Measurements from ENCODE around the gene EPSTI1. TPM values are rescaled to one million over a fixed set of nuclear protein-coding genes. Genes with fewer than 3 reads are reported as not detected.
A peak's percentile ranks its signal among the peaks of the same experiment; 100 is the strongest.
"Not testable (repeated sequence)": the region's sequence is repeated elsewhere in the genome, so short reads cannot be mapped to it uniquely, and the experiment has no call there.

EPSTI1 gene
- total RNA-seq, 1 experiment from 2014 or later = 0.86 TPM

- no peak for DNase-seq (ENCODE audit: low read depth)
Measured at GRCh38 chr13:42894765-42895243, 97.2 kb downstream of the EPSTI1 start.

- no peak for DNase-seq (ENCODE audit: low read depth)
Measured at GRCh38 chr13:42893214-42893671, 98.8 kb downstream of the EPSTI1 start.

GRCh38 chr13:42892760-42893159, 99.3 kb downstream of the EPSTI1 start:
- no peak for DNase-seq (ENCODE audit: low read depth)

DNA sequence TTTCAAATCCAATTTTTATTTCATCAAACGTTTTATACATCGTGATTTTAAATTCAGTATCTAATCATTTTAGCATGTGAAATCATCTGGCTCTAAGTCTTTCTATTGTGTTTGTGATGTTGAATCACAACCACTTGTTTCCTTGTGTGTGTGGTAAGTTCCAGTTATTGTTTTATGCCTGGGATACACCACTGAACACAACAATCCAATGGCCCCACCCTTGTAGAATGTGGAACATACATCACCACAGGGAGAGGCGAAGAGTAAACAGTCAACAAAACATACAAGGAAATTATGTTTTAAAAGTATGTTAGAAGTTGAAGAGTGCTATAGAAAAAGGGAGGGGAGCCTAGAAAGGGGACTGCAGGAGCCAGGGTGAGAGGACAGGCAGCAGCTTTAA, 100.5 kb downstream of the EPSTI1 start:
- DNase-seq (ENCODE audit: low read depth) = no peak

GRCh38 chr13:42885325-42885724, 106.7 kb downstream of the EPSTI1 start:
- DNase-seq (ENCODE audit: low read depth) = no peak

DNA sequence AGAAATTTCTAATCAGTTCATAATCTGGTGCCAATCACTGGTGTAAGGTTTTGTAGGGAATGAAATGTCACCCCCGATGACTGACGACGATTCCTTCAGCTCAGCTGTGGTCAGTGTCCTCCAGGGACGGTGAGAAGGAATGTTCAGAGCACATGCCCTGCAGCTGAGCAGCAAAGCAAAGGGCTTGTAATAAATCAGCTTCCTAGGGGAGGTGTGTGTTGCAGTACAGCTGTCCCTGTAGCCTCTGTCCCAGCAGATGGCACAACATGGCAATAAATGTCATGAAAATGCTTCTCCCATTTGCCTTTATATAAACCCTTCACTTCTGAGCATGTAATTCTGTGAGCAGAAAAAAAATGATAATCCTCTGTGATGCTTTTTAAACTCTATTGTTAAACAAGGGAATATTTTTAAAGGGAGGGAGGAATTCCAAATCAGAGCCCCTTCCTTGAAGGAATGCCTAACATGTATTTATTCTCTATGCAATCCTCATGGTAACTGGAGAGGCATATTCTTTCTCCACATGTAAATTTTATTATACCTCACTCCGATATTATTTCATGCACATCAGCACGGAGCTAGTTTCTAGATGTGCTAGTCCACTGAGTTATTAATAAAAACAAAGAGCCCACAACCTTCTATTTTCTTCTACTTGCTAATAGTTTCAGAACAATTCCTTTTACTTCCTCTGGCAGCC, 108.1 kb downstream of the EPSTI1 start:
- peak; percentile 4 for DNase-seq (ENCODE audit: low read depth)

- no peak for DNase-seq (ENCODE audit: low read depth)
Measured at GRCh38 chr13:42883142-42883541, 108.9 kb downstream of the EPSTI1 start.

DNA sequence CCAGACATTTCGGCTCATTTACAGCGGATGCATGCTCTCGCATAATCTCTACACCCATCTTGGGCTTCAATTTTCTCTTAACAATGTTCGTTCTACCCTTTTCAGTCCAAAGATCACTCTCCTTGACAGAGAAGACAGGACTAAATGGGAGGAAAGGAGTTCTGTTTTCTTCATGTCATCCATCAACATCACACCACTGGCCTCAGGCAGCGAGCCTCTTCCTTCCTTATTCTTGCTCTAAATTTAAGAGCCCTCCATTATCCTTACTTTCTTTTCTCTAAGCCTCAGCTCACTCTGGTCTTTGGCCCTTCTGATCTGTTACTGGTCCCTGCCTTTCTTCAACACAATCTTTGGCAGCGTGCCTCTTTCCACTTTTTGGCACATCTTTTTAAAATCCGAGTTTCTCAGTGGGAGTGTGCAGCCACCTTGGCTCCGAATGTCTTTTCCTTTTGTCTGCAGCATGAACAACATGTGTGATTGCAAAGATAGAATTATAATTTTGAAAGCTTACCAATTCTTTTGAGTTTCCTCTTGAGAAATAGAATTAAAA, 111.9 kb downstream of the EPSTI1 start:
- no peak for DNase-seq (ENCODE audit: low read depth)

DNA sequence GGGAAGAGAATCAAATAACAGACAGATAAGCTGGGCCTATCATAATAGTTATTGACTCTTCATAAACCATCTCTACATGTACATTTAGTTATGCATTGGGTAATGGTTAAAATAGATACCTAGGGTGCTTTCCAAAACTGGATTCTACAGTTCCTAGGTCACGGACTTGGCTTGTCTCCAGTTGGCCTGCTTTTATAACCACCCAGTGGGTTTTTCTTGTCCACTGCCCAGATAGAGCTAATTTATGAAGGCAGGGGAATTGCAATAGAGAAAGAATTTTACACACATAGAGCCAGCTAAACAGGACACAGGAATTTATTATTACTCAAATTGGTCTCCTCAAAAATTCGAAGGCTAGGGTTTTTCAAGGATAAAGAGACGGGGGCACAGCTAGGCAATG, 113.3 kb downstream of the EPSTI1 start:
- no peak for DNase-seq (ENCODE audit: low read depth)

DNA sequence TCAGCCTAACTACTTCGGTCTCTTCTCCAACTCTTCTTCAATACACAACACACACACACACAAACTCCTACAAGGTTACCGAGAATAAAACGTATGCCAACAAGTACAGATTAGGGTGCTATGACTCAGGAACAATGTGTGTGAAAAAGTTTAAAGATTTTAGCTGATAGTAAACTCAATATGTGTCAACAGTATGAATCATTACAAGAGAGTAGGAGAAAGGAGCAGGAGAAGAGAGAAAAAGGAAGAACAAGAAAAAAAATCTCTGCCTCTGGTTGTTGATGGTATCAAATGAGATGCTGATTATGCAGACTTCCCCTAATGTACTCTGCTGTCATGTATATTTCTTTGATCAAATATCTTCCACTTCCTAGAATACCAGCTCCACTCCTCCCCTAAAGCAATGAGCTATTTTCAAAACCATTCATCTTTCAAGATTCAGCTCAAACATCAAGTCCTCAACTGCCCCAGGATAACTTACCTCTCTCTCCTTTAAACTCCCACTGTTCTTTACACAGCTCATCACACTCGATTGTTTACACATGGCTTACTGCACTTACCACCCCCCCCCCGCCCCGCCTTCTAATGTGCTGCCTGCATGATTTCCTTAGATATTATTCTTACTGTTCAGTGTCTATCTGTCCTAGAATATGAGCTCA, 115.0 kb downstream of the EPSTI1 start:
- DNase-seq (ENCODE audit: low read depth) = no peak

DNA sequence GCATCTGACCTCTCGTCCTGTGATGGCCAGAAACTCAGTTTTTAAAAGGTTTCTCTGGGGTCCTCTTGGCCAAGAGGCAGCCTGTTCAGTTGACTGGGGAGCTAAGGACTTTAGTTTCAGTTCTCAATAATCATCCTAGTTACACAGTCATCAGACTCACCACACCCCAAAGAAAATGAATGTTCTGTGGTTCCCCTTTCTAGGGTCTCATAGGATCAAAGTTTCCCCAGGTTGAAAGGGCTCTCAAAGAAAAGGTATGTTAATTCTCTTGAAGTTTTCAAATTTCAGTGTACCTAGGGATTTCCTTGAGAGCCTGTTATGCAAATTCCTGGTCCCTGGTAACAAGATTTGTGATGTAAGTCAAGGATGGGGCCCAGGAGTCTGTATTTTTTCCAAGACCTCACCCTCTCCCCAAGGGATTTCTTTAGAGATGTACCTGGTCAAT, 115.7 kb downstream of the EPSTI1 start:
- DNase-seq (ENCODE audit: low read depth) = no peak

DNA sequence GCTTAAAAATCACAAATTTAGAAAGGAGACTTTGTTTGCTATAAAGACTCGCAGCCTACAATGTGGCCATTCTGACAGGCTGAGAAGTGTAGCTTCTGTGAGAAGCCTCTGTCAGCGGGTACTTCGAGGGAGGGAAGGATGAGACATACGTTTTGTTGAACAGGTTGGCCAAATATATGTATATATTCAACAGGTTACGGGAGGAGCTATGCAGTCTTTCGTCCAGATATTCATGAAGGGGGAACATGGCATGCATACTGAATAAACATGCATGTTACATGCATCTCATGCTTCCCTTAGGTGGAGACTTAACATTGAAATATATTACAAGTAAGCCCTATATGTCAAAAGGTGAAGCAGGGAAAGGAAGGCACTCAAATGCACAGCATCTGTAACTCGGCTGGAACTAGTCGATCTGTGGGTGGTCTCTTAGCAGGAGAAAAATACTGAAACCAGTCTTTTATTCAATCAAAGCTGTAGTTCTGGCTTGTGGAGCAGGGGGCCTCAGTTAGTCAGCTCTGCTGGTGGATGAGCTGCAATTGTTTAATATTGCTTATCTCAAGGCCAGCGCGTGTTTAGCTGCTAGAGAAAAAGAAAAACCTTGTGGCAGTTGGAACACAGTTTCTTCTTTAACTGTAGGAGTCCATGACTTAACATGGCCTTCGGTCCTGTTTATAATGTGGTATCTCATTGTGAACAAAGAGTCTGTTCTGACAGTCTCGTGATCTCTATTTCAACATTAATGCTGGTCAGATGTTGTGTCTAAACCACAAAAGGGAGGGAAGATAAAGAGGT, 116.4 kb downstream of the EPSTI1 start:
- DNase-seq (ENCODE audit: low read depth) = no peak

GRCh38 chr13:42874221-42874620, 117.8 kb downstream of the EPSTI1 start:
- DNase-seq (ENCODE audit: low read depth) = no peak

DNA sequence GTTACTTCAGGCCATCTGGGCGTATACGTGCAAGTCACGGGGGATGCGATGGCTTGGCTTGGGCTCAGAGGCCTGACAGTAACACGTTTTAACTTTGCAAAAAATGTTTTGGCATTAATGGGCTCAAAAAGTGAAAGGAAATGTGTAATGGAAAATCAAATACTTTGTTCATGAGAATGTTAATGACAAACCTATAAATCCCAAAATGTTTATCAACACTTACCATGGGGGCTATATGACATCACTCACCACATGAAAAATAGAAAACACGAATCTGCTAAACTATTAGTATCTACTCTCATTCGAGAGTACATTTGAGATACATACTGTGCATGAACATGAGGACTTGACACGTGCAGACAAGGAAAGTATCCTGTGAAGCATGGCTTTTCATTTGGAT, 119.0 kb downstream of the EPSTI1 start:
- no peak for DNase-seq (ENCODE audit: low read depth)

DNA sequence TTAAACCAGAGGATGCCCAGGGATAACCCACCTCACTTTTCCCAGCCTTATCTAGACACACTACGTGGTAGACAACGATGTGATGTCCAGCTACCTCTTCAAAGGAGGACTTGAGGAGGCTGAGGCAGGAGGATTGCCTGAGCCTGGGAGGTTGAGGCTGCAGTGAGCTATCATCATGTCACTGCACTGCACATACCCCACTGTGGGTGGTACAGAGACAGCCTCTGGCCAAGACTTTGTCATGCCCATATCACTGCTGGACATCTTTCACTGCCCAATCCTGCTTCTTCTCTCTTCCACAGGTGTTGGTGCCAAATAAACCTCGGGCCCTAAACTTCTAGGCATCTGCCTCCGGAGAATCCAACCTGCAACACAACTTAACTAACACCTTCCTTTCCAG, 124.8 kb downstream of the EPSTI1 start:
- DNase-seq (ENCODE audit: low read depth) = no peak

DNA sequence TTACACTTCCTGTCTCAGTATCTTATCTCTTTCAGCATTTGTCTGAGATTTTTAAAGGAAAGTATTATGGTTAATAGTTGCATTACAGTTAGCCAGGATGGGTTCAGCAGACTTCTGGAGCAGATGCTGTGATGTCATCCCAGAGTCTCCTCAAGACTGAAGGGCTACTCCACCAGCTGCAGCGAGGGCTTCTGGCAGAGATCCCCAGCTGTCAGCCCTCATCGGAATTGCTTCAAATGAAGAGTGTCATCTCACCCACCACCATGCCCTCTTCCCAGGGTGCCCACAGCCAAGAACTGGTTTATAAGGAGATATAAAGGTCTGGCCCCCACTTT, 126.3 kb downstream of the EPSTI1 start:
- no peak for DNase-seq (ENCODE audit: low read depth)

DNA sequence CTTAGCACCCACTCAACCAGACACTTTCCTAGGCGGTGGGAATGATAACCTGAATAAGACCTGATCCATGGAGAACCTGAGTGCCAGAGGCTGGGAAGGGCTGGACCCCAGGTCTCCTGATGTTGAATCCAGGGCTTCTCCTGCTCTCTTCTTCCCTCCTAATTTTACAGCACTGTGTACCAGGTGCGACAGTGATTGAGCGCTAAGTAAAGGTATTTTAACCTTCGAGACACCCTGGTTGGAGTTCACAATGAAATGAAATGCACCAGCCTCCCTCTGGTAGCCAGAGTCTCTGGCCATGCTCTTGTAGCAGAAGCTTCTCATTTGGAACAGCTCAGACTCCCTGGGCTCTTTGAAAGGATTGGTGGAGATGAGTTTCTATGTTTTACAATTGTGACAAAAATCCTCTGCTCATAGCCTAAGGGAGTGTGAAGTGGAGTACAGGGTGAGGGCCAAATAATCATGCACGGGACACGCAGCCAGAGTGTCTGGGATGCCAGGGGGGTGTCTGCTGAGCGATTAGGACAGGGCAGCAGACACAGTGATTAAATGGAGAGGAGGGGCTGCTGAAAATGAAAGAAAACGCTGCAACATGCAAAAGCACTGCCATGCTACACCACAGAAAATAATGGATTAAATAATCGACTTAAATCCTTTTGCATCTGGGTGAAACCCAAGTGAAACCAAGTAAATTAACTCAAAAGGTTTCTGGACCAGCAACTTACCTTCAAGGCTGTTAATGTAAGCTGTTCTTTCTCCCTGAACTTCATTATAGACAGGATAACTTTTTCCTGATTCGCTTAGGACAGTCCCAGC, 126.9 kb downstream of the EPSTI1 start:
- DNase-seq (ENCODE audit: low read depth) = no peak

DNA sequence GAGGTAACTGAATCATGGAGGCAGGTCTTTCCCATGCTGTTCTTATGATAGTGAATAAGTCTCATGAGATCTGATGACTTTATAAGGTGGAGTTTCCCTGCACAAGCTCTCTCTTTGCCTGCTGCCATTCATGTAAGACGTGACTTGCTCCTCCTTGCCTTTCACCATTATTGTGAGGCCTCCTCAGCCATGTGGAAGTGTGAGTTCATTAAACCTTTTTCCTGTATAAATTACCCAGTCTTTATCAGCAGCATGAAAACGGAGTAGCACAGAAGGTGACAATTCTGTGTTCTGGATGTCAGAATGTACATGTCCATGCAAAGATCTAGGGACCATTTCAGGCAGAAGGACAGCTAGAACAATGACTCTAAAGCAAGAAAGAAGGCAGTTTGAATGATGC, 129.7 kb downstream of the EPSTI1 start:
- not testable (repeated sequence) for DNase-seq (ENCODE audit: low read depth)

GRCh38 chr13:42860485-42860884, 131.6 kb downstream of the EPSTI1 start:
- DNase-seq (ENCODE audit: low read depth) = no peak

DNA sequence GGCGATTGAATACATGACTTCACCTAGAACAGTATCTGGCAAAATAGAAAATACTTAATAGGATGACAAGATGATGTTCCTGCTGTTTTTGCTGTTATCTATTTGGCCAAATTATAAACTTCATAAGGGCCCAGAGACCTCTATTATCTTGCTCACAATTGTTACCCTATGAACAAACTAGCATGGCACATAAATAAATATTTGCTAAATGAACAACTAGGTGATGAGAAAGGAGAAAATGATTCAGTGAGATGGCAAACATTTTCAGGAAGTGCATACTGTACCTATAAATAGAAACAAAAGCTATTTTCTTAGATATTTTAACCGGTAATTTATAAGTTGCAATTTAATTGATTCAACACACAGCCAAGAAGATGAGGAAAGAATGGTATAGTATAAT, 132.3 kb downstream of the EPSTI1 start:
- no peak for DNase-seq (ENCODE audit: low read depth)

DNA sequence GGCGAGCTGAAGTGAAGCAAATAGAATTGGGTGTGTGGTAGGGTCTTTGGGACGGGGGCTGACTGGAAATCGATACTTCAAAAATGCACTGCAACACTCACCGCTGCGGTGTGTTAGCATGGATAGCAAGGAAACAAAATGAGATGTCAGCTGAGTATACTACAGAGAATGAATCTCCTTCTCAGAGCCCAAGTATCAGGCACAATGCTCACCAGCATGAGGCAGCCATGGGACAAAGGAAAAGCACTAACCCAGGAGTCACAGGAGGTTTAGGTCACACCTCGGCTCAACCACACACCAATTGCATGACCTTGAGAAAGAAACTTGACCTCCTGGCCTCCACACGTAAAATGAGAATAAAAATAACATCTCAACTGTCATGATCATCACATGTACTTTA, 136.6 kb downstream of the EPSTI1 start:
- DNase-seq (ENCODE audit: low read depth) = no peak

DNA sequence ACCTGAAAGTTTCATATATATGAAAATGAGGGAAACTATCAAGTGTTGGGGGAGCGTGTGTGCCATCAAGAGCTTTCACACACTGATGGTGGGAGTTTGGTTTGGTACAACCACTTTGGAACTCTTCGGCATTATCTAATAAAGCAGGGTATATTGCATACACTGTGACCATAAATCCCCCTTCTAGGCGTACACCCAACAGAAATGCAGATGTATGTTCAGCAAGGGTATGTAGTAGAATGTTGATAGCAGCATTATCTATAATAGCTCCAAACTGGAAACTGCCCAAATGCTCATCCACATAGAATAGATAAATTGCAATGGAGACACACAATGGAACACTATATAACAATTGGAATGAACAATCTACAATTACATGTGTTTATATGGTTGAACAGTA, 139.9 kb downstream of the EPSTI1 start:
- DNase-seq (ENCODE audit: low read depth) = no peak
